ENCODE results near the gene ATRX. TPM values are rescaled to one million over a fixed set of nuclear protein-coding genes. Genes with fewer than 3 reads are reported as not detected.

The ATRX gene
- polyA plus RNA-seq, 1 of the 3 experiments (the other 2 are of a cell fraction), result 27.6 TPM

GRCh38 chrX:77694491-77694890 is 91.5 kb downstream of the ATRX start:
- no peak for TF ChIP-seq IRF3 (IDR thresholded peaks at IDR 0.05; ENCODE audit: low read depth, low read length)
- no peak for TF ChIP-seq ELF1 (IDR thresholded peaks at IDR 0.05)
- peaks cover 72 to 75% of the 10 kb centered on the region in 2 experiments for H3K36me3 ChIP-seq (replicated peaks in 1 of 2; ENCODE audit: control insufficient read depth in 1 of 2, insufficient read depth in 2 of 2, low read length in 1 of 2)
- 0 out of 2 replicates have a peak, but pooled peaks cover 6% of the 10 kb centered on the region for H3K9me2 ChIP-seq
- H3K9me3 ChIP-seq, result no peaks in the 10 kb centered on the region
- CTCF ChIA-PET, result no interaction called here
- no peak overlapping the region for H3K4me2 ChIP-seq
- H4K20me1 ChIP-seq (ENCODE audit: insufficient read depth), result peaks cover 30% of the 10 kb centered on the region
- no peaks in the 10 kb centered on the region for H3F3A ChIP-seq (replicated peaks; ENCODE audit: insufficient read depth)
- H3K27me3 ChIP-seq (ENCODE audit: insufficient read depth), result no peaks in the 10 kb centered on the region
- no peak overlapping the region for H2AFZ ChIP-seq (ENCODE audit: low read depth)
- no peak for DNase-seq
- H3K27ac ChIP-seq (ENCODE audit: low read depth in 2 of 2, low read length in 1 of 2), result no peak overlapping the region
- POLR2A ChIA-PET, result no interaction called here
- no peak overlapping the region for H3K9ac ChIP-seq
- no peaks in the 10 kb centered on the region for H3K4me1 ChIP-seq (ENCODE audit: control insufficient read depth in 1 of 2, insufficient read depth in 2 of 2, low read depth in 1 of 2, low read length in 1 of 2)
- H3K79me2 ChIP-seq (ENCODE audit: insufficient read depth), result peaks cover 42% of the 10 kb centered on the region
- no peak overlapping the region for H3K4me3 ChIP-seq (ENCODE audit: low read depth in 2 of 2, low read length in 1 of 2)

GRCh38 chrX:77693594-77693993 is 92.4 kb downstream of the ATRX start:
- H4K20me1 ChIP-seq (ENCODE audit: insufficient read depth), result peaks cover 21% of the 10 kb centered on the region; the same call in 1 of the 2 replicates
- no peak overlapping the region for H3K4me2 ChIP-seq
- TF ChIP-seq NFIC (IDR thresholded peaks at IDR 0.05; ENCODE audit: borderline replicate concordance), result no peak
- no peak for TF ChIP-seq CHD2 (IDR thresholded peaks at IDR 0.05; ENCODE audit: low read length, partially characterized antibody)
- no peak for TF ChIP-seq IRF3 (IDR thresholded peaks at IDR 0.05; ENCODE audit: low read depth, low read length)
- no peak for TF ChIP-seq REST (IDR thresholded peaks at IDR 0.05; ENCODE audit: low read depth, low read length)
- TF ChIP-seq MAX (IDR thresholded peaks at IDR 0.05; ENCODE audit: low read depth), result no peak
- no peak for TF ChIP-seq GATA2 (CRISPR knock-in tag; IDR thresholded peaks at IDR 0.05)
- TF ChIP-seq USF2 (IDR thresholded peaks at IDR 0.05; ENCODE audit: borderline replicate concordance, low read depth, low read length), result no peak
- TF ChIP-seq USF1 (IDR thresholded peaks at IDR 0.05; ENCODE audit: borderline replicate concordance, low read depth), result no peak
- TF ChIP-seq ZBTB33 (IDR thresholded peaks at IDR 0.05; ENCODE audit: borderline replicate concordance, low read depth), result no peak
- no peak for TF ChIP-seq MEF2A (IDR thresholded peaks at IDR 0.05; ENCODE audit: borderline replicate concordance, low read depth)
- no peak for TF ChIP-seq RFX5 (IDR thresholded peaks at IDR 0.05; ENCODE audit: low read length)
- no peak for TF ChIP-seq CTCF (IDR thresholded peaks at IDR 0.05)
- no peak for TF ChIP-seq RXRA (IDR thresholded peaks at IDR 0.05; ENCODE audit: borderline replicate concordance, low read depth)
- TF ChIP-seq GABPA (IDR thresholded peaks at IDR 0.05; ENCODE audit: low read depth), result no peak

More at GRCh38 chrX:77693594-77693993, 92.4 kb downstream of the ATRX start:
- H3K9ac ChIP-seq, result no peak overlapping the region
- peaks cover 80 to 82% of the 10 kb centered on the region in 2 experiments for H3K36me3 ChIP-seq (replicated peaks in 1 of 2; ENCODE audit: control insufficient read depth in 1 of 2, insufficient read depth in 2 of 2, low read length in 1 of 2)
- WGBS (ENCODE audit: low lambda C conversion rate), result 94% methylated on average over 5 of the region's 5 CpGs
- 0 out of 2 replicates have a peak, but pooled peaks cover 6% of the 10 kb centered on the region for H3K9me2 ChIP-seq
- no peaks in the 10 kb centered on the region for H3K9me3 ChIP-seq
- peaks cover 5% of the 10 kb centered on the region for H3F3A ChIP-seq (replicated peaks; ENCODE audit: insufficient read depth)
- no peaks in the 10 kb centered on the region for H3K27me3 ChIP-seq (ENCODE audit: insufficient read depth)
- no peak overlapping the region for H3K27ac ChIP-seq (ENCODE audit: low read depth in 2 of 2, low read length in 1 of 2)
- peaks cover 42% of the 10 kb centered on the region for H3K79me2 ChIP-seq (ENCODE audit: insufficient read depth)
- ChIA-PET POLR2A (no interaction called here), CTCF (no interaction called here)
- H2AFZ ChIP-seq (ENCODE audit: low read depth), result no peak overlapping the region
- H3K4me3 ChIP-seq (ENCODE audit: low read depth in 2 of 2, low read length in 1 of 2), result no peak overlapping the region
- H3K4me1 ChIP-seq (ENCODE audit: control insufficient read depth in 1 of 2, insufficient read depth in 2 of 2, low read depth in 1 of 2, low read length in 1 of 2), result no peaks in the 10 kb centered on the region
- DNase-seq, result no peak

All from SK-N-SH (cell line).